Ecto neural progenitor cell (in vitro differentiated cells): ENCODE measurements around the gene RXRG.

Experiments
- DNase-seq: peaks from one replicate; pipeline ENCODE4 v3.0.0-alpha.2; 2018; ENCODE audit warnings: low spot score

Gene RXRG

DNA sequence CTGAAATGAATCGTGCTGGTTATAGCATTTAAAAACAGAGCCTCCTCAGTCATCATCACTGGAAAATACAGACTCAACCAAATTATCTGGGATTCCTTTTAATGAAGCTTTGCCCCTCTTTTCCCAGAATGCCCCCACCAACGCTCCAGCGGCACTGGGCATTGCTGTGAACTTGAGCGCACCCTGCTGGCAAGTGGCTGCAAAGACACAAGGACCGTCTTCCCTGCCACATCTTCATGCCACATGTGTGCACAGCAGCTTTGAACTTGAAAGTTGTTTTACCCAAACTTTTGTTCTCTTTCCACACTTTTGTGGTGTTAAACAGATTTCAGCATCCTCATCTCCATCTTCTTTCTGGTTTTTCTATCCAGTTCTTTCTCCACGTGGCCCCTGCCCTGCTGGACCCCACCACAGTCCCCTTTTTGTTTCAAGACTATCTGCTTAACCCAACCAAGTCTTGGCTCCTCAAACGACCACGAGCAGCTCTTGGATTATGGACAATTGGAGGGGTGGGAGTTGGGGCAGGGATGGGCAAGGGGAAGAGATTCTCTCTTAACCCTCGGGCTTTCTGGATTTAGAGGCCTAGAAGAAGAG lies 75.6 kb downstream of the RXRG start:
- peak; percentile 73 for DNase-seq

DNA sequence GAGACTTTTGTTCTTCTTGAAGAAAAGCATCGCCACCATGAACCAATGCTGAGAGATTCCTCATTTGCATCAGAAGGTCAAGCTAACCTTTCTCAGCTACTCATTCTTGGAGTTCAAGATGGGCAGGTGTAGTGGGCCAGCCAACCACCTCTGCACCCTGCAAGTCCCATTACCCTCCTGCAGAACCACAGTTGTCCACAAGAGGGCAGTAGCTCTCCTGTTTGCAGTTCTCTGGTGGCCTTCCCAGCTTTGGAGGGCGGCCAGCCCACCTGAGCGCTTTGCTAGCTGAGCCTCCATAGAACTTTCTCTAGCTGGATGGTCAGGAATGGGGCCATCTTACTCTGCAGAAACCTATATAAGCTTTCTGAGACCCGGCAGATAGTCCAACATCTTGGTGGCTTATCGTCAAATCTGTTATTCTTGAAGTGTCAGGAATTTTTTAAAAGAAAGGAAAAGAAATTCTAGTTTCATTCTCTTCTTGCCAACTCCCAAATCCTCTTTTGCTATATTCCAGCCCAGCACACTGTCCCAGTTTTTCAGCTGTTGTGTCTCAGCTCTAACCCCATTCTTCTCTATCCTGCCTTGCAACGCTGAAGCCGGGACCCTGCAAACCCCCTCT lies 77.4 kb downstream of the RXRG start:
- DNase-seq, result peak; percentile 89

DNA sequence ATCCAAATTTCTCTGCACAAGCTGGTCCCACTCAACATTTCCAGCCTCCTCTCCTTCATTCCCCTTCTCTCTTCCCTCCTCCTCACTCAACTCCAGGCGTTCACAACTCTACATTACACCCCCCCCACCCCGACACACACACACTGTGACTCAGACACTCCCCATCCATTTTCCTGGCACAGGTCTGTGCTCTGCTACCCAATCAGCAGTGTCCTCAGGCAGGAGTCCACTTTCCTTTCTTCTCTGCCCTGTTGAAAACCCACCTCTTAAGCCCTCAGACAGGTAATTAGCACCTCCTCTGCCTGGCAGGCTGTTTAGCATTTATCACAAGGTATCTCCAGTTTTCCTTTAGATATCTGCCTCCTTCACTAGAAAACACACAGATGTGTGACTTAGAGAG lies 79.6 kb downstream of the RXRG start:
- no peak for DNase-seq

DNA sequence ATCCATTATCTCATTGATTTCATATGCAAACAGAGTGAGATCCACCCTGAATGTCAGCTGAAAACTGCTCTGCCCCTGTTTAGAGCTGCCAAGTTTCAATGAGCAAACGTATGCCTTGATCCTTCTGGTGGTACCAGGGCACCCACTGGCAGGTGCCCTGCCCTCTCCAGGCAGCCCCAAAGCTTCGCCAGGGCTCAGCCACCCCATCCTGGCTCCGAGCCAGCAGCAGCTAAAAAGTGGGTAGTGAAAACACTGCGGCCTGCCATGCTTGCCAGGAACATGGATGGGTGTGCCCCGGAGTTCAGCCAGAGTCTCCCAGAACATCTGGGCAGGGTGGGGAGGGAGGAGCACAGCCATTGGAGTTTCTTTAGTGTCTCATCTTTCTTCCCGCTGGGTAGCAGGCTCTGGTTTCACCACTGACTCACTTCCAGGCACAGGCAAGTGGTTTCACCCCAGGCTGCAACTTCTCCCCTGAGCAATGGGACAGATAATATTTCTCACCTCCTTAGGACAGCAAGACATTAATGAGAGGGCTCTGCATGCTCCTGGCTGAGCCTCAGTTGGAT lies 80.3 kb downstream of the RXRG start:
- no peak for DNase-seq

DNA sequence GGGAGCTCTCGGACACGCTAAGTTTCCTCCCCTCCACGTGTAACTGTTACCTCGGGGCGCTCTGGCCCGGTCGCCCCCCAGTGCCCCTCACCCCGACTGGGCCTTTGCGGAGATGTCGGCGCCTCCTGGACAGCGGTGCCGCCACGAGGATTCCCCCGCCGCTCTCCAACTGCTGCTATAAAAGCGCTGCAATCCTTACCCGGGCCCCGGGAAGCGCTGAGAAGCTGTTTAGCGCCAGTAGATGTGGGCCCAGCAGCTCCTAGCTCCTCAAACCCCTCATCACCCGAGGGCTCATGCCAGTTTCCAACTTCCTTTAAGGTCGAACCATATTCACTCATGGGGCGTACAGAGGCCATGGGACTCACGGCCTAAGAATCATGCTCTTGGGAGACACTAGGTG lies 88.0 kb downstream of the RXRG start:
- DNase-seq, result peak; percentile 70

DNA sequence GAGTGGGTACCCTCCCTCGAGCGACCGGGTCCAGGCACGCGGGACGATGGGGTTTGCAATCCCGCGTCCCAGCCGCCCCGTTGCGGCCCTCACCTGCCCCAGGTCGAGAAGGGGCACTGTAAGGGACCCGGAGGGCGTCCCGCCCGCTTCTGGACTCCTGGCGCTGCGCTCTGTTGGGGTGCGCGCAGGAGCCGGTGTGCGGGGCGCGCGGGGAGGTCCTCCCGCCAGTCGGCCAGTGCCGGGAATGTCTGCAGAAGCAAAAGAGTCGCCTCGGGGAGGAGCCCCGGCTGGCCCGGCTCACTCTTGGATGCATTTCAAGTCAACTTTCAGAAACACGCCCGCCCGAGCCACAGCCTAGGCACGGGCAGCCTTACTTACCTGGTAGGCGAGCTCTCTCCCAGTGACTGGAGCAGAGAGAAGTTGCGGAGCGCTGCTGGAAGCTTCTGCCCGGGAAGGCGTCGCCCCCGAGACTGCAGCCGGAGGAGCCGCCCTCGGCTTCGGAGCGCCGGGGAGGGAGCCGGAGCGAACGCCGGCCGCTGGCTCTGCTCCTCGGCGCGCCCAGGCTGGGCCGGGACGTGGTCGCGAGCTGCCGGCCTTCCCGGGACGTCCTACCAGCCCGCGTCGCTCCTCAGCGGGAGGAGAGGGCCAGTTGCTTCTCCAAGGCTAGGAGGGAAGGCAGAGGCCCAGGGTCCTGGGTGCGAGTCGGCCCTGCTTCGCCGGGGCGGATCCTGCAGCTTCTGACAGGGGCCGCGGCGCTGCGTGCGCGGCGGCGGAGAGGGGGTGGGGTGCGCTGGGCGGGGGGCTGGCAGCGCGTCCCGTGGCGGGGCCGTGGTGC lies 88.7 kb downstream of the RXRG start, which contains the start of gene LMX1A:
LMX1A (minus strand) TSS at position 739 of the 835 bp plus-strand sequence. CDS start 1,156 bp downstream, outside the sequence.
- peak; percentile 75 for DNase-seq

DNA sequence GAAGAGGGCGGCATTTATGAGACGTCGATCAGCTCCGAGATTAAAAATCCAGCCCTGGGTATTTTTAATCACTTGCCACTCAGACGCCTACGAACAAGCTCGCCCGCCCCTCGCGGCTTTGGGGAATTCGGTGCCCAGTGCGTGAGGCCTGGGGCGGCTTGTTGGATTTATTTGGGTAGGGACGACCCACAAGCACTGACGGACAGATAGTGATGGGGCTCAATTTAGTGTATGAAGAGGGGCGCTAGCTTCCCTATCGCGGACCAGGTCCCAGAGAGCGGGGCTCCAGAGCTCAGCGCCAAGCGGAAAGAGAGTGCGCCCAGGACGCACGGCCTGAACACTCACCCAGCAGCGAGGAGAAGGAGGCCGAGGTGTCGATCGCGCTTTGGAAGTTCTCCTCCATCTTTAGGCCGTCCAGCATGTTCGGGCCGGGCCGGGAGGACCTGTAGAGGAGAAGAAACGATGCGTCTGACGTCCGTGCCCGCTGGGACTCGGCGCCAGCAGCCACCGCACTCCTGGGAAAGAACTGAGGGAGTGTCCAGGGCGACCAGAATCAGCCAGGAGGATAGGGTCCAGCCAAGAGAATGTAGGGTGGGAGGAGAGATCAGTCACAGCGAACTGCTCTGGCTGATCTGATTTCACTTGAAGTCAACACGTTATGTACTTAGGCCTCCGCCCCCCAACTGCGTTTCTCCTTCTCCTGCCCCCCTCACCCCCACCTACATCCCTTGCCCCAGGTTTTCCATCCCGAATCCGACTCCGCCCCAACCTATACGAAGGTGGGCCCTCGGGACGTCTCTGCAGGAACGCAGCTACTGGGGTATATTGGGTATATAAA lies 89.6 kb downstream of the RXRG start:
- DNase-seq, result peak; percentile 61

DNA sequence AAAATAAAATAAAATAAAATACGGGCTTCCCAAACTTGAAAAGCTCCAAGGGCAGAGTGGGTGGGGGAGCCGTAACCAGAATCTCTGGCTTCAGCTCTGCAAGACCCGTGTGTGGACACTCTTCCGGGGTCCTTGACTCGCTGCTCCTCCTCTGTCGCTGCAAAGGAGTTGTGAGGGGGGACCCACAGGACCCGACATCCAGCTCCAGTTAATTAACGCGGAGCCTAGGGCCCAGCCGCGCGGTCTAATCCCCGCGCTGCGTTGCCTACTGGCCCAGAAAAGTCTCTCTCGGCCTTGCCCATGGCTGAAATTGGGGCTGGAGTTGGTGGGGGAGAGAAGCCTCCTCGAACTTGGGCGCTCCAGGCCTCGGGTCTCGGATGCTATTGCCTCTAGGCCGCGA lies 90.2 kb downstream of the RXRG start:
- DNase-seq, result peak; percentile 60

DNA sequence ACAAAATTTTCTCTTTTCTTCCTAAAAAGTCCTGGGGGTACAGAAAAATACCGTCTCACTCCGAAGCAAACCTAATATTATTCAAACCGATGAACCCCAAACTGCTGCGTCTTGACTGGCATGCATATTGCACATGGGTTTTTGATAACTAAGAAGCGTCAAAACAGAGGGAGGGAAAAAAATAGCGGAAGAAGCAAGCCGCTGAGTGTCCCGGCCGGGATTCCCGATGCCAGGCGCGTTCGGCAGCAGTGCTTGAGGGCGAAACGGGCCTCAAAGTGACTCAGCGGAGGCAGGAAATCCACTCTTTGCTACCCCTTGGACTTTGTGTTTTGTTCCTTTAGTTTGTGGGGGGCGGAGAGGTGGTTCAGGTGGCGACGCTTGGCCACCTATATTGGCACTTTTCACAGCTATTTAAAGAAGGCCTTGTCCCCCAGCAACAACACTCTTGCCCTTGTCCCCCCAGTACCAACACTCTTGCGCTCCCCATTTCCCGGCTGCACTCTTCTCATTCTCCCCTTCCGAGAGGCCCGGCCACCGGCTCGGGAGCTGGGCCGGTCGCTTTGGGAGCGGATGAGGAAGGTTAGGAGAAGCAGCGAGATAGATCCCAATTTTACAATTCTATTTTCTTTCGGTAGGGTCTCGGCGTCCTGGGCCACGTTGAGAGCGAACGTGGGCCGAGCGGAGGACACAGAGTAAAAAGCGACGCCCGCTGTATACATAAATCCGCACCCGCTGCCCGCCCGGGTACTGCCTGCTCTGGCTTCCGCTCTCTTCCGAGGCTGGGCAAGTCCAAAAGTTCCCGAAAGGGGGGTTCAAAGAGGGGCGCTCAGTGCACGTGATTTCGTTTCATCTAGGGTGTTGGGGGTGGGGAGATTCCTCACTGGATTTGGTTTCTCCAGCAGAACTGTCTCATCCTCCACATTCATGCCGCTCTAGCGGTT lies 90.9 kb downstream of the RXRG start:
- DNase-seq, result no peak

DNA sequence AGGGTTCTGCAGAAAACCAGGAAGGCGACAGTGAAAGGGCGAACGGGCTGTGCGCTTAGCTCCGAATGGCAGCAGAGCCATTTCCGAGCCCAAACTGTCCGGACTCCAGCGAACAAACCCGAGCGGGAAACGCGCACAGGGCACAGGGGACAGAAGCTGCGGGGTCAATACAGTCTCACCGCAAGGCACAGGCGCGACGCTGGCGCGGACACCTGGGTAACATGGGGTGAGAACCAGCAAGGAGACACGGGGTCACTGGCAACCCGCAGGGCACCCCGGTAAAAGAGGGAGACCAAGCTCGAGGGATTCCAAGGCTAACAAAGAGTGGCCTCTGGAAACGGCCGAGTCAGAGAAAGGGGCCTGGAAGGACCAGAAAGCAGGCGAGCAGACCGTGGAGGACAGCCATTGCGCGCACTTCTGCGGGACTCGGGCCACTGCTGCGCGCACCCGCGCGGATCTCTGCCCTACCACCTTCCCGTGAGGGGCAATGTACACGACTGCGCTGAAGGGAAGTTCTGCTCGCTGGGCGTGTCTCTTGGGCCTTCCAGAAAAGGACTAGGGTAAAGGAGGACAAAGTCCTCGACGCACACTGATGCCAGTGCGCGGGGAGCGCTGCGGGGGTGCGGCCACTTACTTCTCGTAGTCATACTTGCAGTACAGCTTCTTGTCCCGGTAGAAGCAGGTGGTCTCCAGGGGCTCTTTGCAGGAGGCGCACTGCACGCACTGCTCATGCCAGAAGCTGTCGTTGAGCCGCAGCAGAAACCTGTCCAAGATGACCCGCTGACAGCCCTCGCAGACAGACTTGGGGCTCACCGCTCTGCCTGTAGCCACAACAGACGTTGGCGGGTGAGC lies 92.3 kb downstream of the RXRG start:
- DNase-seq, result peak; percentile 71

DNA sequence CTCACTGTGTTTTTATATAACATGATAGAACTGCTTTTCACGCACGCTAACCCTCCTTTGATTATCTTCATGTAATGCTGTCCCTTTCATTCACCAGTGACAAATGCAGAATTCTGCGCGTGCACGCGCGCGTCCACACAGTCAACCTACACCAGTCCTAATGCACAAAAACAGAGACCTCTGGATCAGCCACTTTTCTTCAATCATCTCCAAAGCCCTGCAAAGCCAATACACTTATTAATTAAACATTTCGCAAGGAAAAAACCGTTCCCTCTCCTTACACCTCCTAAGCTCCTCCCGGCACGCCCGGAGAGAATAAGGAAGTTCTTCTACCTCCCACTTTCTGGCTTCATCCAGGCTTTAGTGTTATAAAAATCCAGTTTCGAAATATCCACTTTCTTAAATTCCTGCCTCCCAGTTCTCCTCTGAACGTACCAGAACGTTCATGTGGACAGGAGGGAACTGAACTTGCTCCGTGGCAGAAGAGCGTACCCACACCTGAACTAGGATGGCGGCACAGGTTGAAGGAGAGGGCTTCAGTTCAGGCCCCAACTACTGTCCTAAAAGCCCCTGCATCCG lies 93.0 kb downstream of the RXRG start:
- no peak for DNase-seq
